Kidney tubule cell (primary cell): ENCODE results near the gene ERBB4.
"Not testable (repeated sequence)": the region's sequence is repeated elsewhere in the genome, so short reads cannot be mapped to it uniquely, and the experiment has no call there.

ENCODE experiments used
- DNase-seq: peaks from one replicate; pipeline ENCODE4 v3.0.0-alpha.2; 2018; ENCODE audit warnings: low spot score

Gene ERBB4

GRCh38 chr2:211723398-211723797, 815.2 kb downstream of the ERBB4 start:
- DNase-seq: no peak

GRCh38 chr2:211722928-211723327, 815.7 kb downstream of the ERBB4 start:
- DNase-seq: no peak

GRCh38 chr2:211721874-211722273, 816.7 kb downstream of the ERBB4 start:
- not testable (repeated sequence) for DNase-seq

GRCh38 chr2:211709389-211709788, 829.2 kb downstream of the ERBB4 start:
- DNase-seq: no peak

- DNase-seq: no peak
Measured at GRCh38 chr2:211692689-211693088, 845.9 kb downstream of the ERBB4 start.

- no peak for DNase-seq
Measured at GRCh38 chr2:211690736-211691135, 847.9 kb downstream of the ERBB4 start.

GRCh38 chr2:211688196-211688595, 850.4 kb downstream of the ERBB4 start:
- DNase-seq: no peak

GRCh38 chr2:211674715-211675114, 863.9 kb downstream of the ERBB4 start:
- DNase-seq: no peak

GRCh38 chr2:211673133-211673905, 865.3 kb downstream of the ERBB4 start:
- DNase-seq: no peak

GRCh38 chr2:211671977-211672376, 866.6 kb downstream of the ERBB4 start:
- DNase-seq: no peak

GRCh38 chr2:211665299-211665698, 873.3 kb downstream of the ERBB4 start:
- DNase-seq: no peak

- DNase-seq: no peak
Measured at GRCh38 chr2:211664321-211664720, 874.3 kb downstream of the ERBB4 start.

GRCh38 chr2:211654211-211654780, 884.3 kb downstream of the ERBB4 start:
- DNase-seq: no peak

GRCh38 chr2:211652327-211652726, 886.3 kb downstream of the ERBB4 start:
- no peak for DNase-seq

- DNase-seq: no peak
Measured at GRCh38 chr2:211649331-211649730, 889.3 kb downstream of the ERBB4 start.

GRCh38 chr2:211631503-211631902, 907.1 kb downstream of the ERBB4 start:
- no peak for DNase-seq

- no peak for DNase-seq
Measured at GRCh38 chr2:211623096-211623495, 915.5 kb downstream of the ERBB4 start.

GRCh38 chr2:211620986-211621385, 917.6 kb downstream of the ERBB4 start:
- DNase-seq: no peak

GRCh38 chr2:211617803-211618202, 920.8 kb downstream of the ERBB4 start:
- no peak for DNase-seq

GRCh38 chr2:211611621-211612020, 927.0 kb downstream of the ERBB4 start:
- no peak for DNase-seq

- peak; percentile 3 for DNase-seq
Measured at GRCh38 chr2:211611061-211611518, 927.5 kb downstream of the ERBB4 start.

- DNase-seq: no peak
Measured at GRCh38 chr2:211609127-211609526, 929.5 kb downstream of the ERBB4 start.

GRCh38 chr2:211599146-211599545, 939.5 kb downstream of the ERBB4 start:
- DNase-seq: no peak

- DNase-seq: no peak
Measured at GRCh38 chr2:211598238-211598637, 940.4 kb downstream of the ERBB4 start.
